Gastrocnemius medialis (tissue), 4 donors: ENCODE data around the gene UNC5B.

Experiments
- CTCF ChIP-seq, 5 experiments: fragments of 450-650 bp in 3 of 5; fragments of 200-600 bp in 2 of 5; sonication (generic) in 2 of 5; IDR thresholded peaks in 4 of 5; conservative IDR thresholded peaks in 1 of 5; 1 replicate in 4 of 5; 2 replicates in 1 of 5; pipeline ENCODE4 v1.5.1; 2016 to 2019; ENCODE audit warnings: antibody characterized with exemption in 5 of 5, mild to moderate bottlenecking in 3 of 5, moderate library complexity in 3 of 5
- POLR2A ChIP-seq, 2 donors: fragments of 450-650 bp; IDR thresholded peaks; one replicate each; pipeline ENCODE4 v1.6.1; 2017; ENCODE audit warnings: antibody characterized with exemption in 2 of 2, mild to moderate bottlenecking in 2 of 2, moderate library complexity in 2 of 2

GRCh38 chr10:71286521-71287294 is 74.3 kb downstream of the UNC5B start:
- TF ChIP-seq CTCF (IDR thresholded peaks at IDR 0.05 in 4 of 5, conservative IDR thresholded peaks at IDR 0.05 in 1 of 5) (no peak), POLR2A (IDR thresholded peaks at IDR 0.05) (no peak)
